Cerebellar cortex (tissue), 1 donor: ENCODE results near the gene PSORS1C2.
"Not testable (repeated sequence)": the region's sequence is repeated elsewhere in the genome, so short reads cannot be mapped to it uniquely, and the experiment has no call there.

ENCODE experiments used
- DNase-seq: peaks from one replicate; pipeline ENCODE4 v3.0.0-alpha.2; 2015; ENCODE audit warnings: low spot score

PSORS1C2 gene

GRCh38 chr6:31165986-31166385 lies 27.1 kb upstream of the PSORS1C2 start:
- DNase-seq: no peak

- DNase-seq: not testable (repeated sequence)
Measured at GRCh38 chr6:31165064-31165832, 26.4 kb upstream of the PSORS1C2 start.

- not testable (repeated sequence) for DNase-seq
Measured at GRCh38 chr6:31164475-31165063, 25.7 kb upstream of the PSORS1C2 start.

GRCh38 chr6:31163922-31164321 lies 25.1 kb upstream of the PSORS1C2 start:
- DNase-seq: no peak

GRCh38 chr6:31162463-31163165 lies 23.7 kb upstream of the PSORS1C2 start:
- peak; percentile 67 for DNase-seq

- DNase-seq: no peak
Measured at GRCh38 chr6:31161216-31162126, 22.6 kb upstream of the PSORS1C2 start.

- DNase-seq: no peak
Measured at GRCh38 chr6:31158863-31159855, 20.3 kb upstream of the PSORS1C2 start.

GRCh38 chr6:31158140-31158862 lies 19.4 kb upstream of the PSORS1C2 start, which contains the start of gene TCF19:
TCF19 (plus strand) TSS chr6:31158589; CDS start chr6:31159470, 881 bp downstream.
- peak; percentile 99 for DNase-seq

- no peak for DNase-seq
Measured at GRCh38 chr6:31157513-31158139, 18.8 kb upstream of the PSORS1C2 start, which contains the start of gene CCHCR1. CCHCR1 (minus strand) TSS chr6:31157802; CDS start chr6:31157600, 202 bp downstream.

GRCh38 chr6:31156641-31157040 lies 17.8 kb upstream of the PSORS1C2 start:
- DNase-seq: no peak

- no peak for DNase-seq
Measured at GRCh38 chr6:31154436-31154835, 15.6 kb upstream of the PSORS1C2 start.

GRCh38 chr6:31152781-31153180 lies 13.9 kb upstream of the PSORS1C2 start:
- no peak for DNase-seq

- DNase-seq: no peak
Measured at GRCh38 chr6:31149827-31150447, 11.1 kb upstream of the PSORS1C2 start.

GRCh38 chr6:31145386-31145785 lies 6.5 kb upstream of the PSORS1C2 start:
- no peak for DNase-seq

GRCh38 chr6:31144970-31145340 lies 6.1 kb upstream of the PSORS1C2 start:
- DNase-seq: no peak

GRCh38 chr6:31144296-31144969 lies 5.6 kb upstream of the PSORS1C2 start:
- DNase-seq: no peak

GRCh38 chr6:31143148-31143547 lies 4.3 kb upstream of the PSORS1C2 start:
- no peak for DNase-seq

- DNase-seq: no peak
Measured at GRCh38 chr6:31142361-31142761, 3.5 kb upstream of the PSORS1C2 start.
